ENCODE measurements around the gene CNN2. TPM values are rescaled to one million over a fixed set of nuclear protein-coding genes. Genes with fewer than 3 reads are reported as not detected.

Gene CNN2
- polyA plus RNA-seq, 2 of the 4 experiments (the other 2 are of a cell fraction): 31.7 to 99.3 TPM

- Histone ChIP-seq H3K4me3 (no peak overlapping the region), H3K4me2 (no peak overlapping the region), H3K9me3 (no peaks in the 10 kb centered on the region), H3K4me1 (peaks cover 13% of the 10 kb centered on the region), H3K27ac (no peak overlapping the region)
- 88% methylated on average over 24 of the region's 77 CpGs for WGBS (ENCODE audit: missing lambda C conversion rate)
- ATAC-seq (no peak), FAIRE-seq (no peak), DNase-seq (ENCODE audit: low read depth in 1 of 2, low spot score in 1 of 2) (no peak)
- no peak for TF ChIP-seq ELK1 (IDR thresholded peaks at IDR 0.05; ENCODE audit: low read depth, low read length)
- no peak for TF ChIP-seq CHD2 (IDR thresholded peaks at IDR 0.05; ENCODE audit: low read length, partially characterized antibody)
- no peak for TF ChIP-seq NPAS2 (CRISPR knock-in tag; IDR thresholded peaks at IDR 0.05; ENCODE audit: borderline replicate concordance)
- TF ChIP-seq ZNF302 (CRISPR knock-in tag; IDR thresholded peaks at IDR 0.05): no peak
- no peak for TF ChIP-seq EP300 (IDR thresholded peaks at IDR 0.05)
- ChIA-PET CTCF (interaction anchor here (1.1 kb wide), 1 partner anchor 13 kb away, joined by 4 read pairs; no protein-coding TSS in a partner anchor), POLR2A (no interaction called here)
Observed at GRCh38 chr19:1046836-1047695, 20.7 kb downstream of the CNN2 start.

GRCh38 chr19:1047696-1048147 is 21.3 kb downstream of the CNN2 start:
- Histone ChIP-seq H3K9me3 (no peaks in the 10 kb centered on the region), H3K4me2 (no peak overlapping the region), H3K4me1 (peaks cover 9% of the 10 kb centered on the region), H3K27ac (no peak overlapping the region), H3K4me3 (no peak overlapping the region)
- POLR2A ChIA-PET: no interaction called here
- CTCF ChIA-PET: interaction anchor here (1.1 to 2.8 kb wide), 2 partner anchors 13 to 17 kb away, joined by 4 to 12 read pairs; no protein-coding TSS in a partner anchor
- no peak for DNase-seq (ENCODE audit: low read depth in 1 of 2, low spot score in 1 of 2)
- no peak for FAIRE-seq
- 84% methylated on average over 9 of the region's 20 CpGs for WGBS (ENCODE audit: missing lambda C conversion rate)
- ATAC-seq: no peak
- TF ChIP-seq CTCF (IDR thresholded peaks at IDR 0.05): no peak
- no peak for TF ChIP-seq TP53 (CRISPR knock-in tag; IDR thresholded peaks at IDR 0.05)
- no peak for TF ChIP-seq KDM5A (IDR thresholded peaks at IDR 0.05)
- no peak for TF ChIP-seq NR3C1 (IDR thresholded peaks at IDR 0.05)
- no peak for TF ChIP-seq PHF8 (IDR thresholded peaks at IDR 0.05; ENCODE audit: borderline replicate concordance, low read depth)
- TF ChIP-seq POLR2A (IDR thresholded peaks at IDR 0.05; ENCODE audit: low read length): no peak

GRCh38 chr19:1049106-1049505 is 22.7 kb downstream of the CNN2 start:
- Histone ChIP-seq H3K4me1 (no peaks in the 10 kb centered on the region), H3K27ac (no peak overlapping the region), H3K4me3 (no peak overlapping the region), H3K9me3 (no peaks in the 10 kb centered on the region), H3K4me2 (no peak overlapping the region)
- 100% methylated on average over 3 of the region's 17 CpGs for WGBS (ENCODE audit: missing lambda C conversion rate)
- TF ChIP-seq EP300 (IDR thresholded peaks at IDR 0.05) (no peak), ZNF302 (CRISPR knock-in tag; IDR thresholded peaks at IDR 0.05) (no peak)
- DNase-seq (ENCODE audit: low read depth in 1 of 2, low spot score in 1 of 2) (no peak), FAIRE-seq (no peak), ATAC-seq (no peak)
- ChIA-PET CTCF (interaction anchor here (0.7 to 2.8 kb wide), 5 partner anchors 7 to 146 kb away, joined by 3 to 12 read pairs (median 4); no protein-coding TSS in a partner anchor), POLR2A (no interaction called here)

GRCh38 chr19:1049800-1050199 is 23.4 kb downstream of the CNN2 start:
- H3K4me3 ChIP-seq: no peak overlapping the region
- no peaks in the 10 kb centered on the region for H3K4me1 ChIP-seq
- WGBS (ENCODE audit: missing lambda C conversion rate): 57% methylated on average over 4 of the region's 11 CpGs
- no peaks in the 10 kb centered on the region for H3K9me3 ChIP-seq
- FAIRE-seq (no peak), ATAC-seq (no peak), DNase-seq (ENCODE audit: low read depth in 1 of 2, low spot score in 1 of 2) (no peak)
- no peak overlapping the region for H3K4me2 ChIP-seq
- ChIA-PET CTCF (interaction anchor here (0.6 to 2.8 kb wide), 4 partner anchors 8 to 63 kb away, joined by 3 to 12 read pairs (median 4); partner anchors contain the start of gene GPX4), POLR2A (no interaction called here)
- TF ChIP-seq TFCP2L1 (CRISPR knock-in tag; IDR thresholded peaks at IDR 0.05): no peak
- TF ChIP-seq RNF2 (IDR thresholded peaks at IDR 0.05; ENCODE audit: borderline replicate concordance, low read depth): no peak
- no peak for TF ChIP-seq GATA3 (IDR thresholded peaks at IDR 0.05; ENCODE audit: borderline replicate concordance)
- TF ChIP-seq ELK1 (IDR thresholded peaks at IDR 0.05; ENCODE audit: low read depth, low read length): no peak
- no peak for TF ChIP-seq HOXA7 (CRISPR knock-in tag; IDR thresholded peaks at IDR 0.05)
- no peak for TF ChIP-seq HEYL (CRISPR knock-in tag; IDR thresholded peaks at IDR 0.05)
- TF ChIP-seq CTCF (IDR thresholded peaks at IDR 0.05): no peak
- no peak overlapping the region for H3K27ac ChIP-seq
